GM12891 (cell line): ENCODE results near the gene CHSY1.

Experiments
- DNase-seq: peaks from one replicate; pipeline ENCODE4 v3.0.0; 2011; ENCODE audit warnings: low spot score; ENCODE audit not compliant: insufficient read length
- FAIRE-seq: peaks from 2 replicates; lab custom pipeline; 2011; peaks lifted over from hg19 to GRCh38; lab: Jason Lieb, UNC
- PAX5 ChIP-seq: IDR thresholded peaks from 2 replicates; pipeline ENCODE4 v1.6.1; 2011; ENCODE audit warnings: low read length, moderate library complexity, mild to moderate bottlenecking; ENCODE audit not compliant: insufficient read depth, severe bottlenecking
- POLR2A ChIP-seq: IDR thresholded peaks from 2 replicates; pipeline ENCODE4 v1.6.1; 2011; ENCODE audit warnings: low read depth, low read length, control low read depth
- POLR2AphosphoS5 ChIP-seq: IDR thresholded peaks from 2 replicates; pipeline ENCODE4 v1.6.1; 2011; ENCODE audit warnings: low read depth, low read length, control low read depth
- POU2F2 ChIP-seq: IDR thresholded peaks from 2 replicates; pipeline ENCODE4 v1.6.1; 2011; ENCODE audit warnings: low read depth, mild to moderate bottlenecking, control low read depth, low read length, moderate library complexity
- SPI1 ChIP-seq: IDR thresholded peaks from 2 replicates; pipeline ENCODE4 v1.6.1; 2011; ENCODE audit warnings: low read depth, low read length, control low read depth
- TAF1 ChIP-seq: IDR thresholded peaks from 2 replicates; pipeline ENCODE4 v1.6.1; 2011; ENCODE audit warnings: low read depth, low read length, control low read depth

The CHSY1 gene

DNA sequence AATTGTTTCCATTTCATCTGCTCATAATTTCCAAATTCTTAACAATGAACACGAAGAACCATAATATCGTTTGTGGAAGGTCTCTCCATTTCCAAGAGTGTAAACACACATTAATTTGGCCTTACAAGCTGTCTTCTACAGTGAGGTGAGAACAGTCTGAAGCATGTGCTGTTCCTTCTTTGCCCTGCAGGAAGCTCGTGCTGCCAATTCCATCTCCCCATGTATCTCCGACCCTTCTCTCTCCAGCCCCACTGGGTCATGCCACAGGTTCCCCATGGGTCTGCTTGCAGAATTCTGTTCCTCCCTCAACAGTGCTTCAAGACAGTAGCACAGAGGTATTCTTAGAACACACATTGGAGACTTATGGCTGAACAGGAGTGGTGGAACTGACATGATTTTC lies 70.5 kb downstream of the CHSY1 start:
- FAIRE-seq (no peak), DNase-seq (no peak)
- TF ChIP-seq POLR2A (no peak), SPI1 (no peak), POU2F2 (no peak), TAF1 (no peak), POLR2AphosphoS5 (no peak)

DNA sequence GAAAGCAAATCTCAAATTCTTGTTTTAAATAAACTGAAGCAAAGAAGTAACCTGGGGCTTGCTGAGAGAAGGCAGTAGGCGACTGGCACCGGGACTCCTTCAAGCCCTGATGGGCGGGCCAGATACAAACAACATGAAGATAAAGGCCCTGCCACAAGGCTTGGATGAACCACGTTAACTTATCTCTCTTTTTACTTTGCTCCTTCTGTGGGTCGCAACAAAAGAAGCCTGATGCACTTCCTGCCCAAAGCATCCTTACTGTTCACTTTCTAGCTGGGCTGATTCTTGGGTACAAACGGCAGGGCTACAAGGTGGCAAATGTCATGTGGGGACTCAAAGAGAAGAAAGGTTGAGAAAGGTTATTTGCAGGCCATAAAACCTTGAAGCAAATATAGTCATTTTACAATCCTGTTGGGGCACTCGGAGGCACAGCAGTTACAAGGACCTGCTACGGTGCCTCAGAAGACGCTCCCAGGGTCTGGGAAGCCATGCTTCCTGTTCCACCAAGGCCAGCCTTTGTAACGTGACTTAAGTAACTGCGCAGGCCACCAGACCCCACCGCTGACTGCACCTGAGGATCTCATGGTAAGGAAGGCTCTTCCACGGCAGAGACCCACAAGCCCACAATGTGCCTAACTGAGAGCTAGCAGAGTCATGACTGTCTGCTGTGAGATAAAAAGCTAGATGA lies 71.1 kb downstream of the CHSY1 start:
- DNase-seq (no peak), FAIRE-seq (no peak)
- no peak for TF ChIP-seq POU2F2
- no peak for TF ChIP-seq TAF1
- TF ChIP-seq POLR2A = no peak

DNA sequence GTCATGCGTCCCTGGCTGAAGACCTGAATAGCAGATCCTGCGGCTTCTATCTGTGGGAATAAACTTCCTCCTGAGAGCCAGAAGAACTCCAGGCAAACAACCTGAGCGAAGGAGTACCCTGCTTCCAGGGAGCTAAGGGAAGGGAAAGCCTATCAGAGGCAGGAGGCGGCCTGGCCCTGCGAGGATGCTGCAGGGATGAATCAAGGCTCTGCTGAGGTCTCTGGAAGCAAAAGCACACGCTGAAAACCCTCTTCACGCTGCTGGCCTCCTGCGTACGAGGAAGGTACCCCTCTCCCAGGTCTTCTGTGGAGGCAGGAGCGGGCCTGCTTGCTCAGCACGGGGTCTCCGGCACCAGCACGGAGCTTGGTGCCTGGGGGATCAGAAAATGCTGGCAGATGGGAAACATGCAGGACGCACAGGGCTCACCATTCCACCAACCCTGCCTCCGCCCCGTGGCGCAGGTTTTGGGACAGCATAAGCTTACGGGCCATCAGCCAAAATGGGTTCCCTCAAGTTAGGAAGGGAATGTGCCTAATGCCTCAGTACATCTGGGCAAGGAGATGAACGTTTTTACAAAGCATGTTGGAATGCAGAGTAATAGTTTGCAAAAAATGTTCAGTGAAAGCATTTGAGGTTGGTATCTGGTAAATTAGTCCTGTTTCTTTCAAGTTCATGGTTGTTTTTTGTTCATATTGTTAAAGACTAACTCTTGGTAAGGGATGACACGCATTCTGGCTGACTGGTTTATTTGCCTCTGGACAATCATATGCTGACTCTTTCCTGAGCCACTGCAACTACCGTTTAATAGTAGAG lies 72.3 kb downstream of the CHSY1 start:
- FAIRE-seq = no peak
- DNase-seq = no peak
- TF ChIP-seq POLR2A = no peak
- no peak for TF ChIP-seq POLR2AphosphoS5
- TF ChIP-seq PAX5 = no peak
- no peak for TF ChIP-seq TAF1
- TF ChIP-seq SPI1 = no peak
- no peak for TF ChIP-seq POU2F2

DNA sequence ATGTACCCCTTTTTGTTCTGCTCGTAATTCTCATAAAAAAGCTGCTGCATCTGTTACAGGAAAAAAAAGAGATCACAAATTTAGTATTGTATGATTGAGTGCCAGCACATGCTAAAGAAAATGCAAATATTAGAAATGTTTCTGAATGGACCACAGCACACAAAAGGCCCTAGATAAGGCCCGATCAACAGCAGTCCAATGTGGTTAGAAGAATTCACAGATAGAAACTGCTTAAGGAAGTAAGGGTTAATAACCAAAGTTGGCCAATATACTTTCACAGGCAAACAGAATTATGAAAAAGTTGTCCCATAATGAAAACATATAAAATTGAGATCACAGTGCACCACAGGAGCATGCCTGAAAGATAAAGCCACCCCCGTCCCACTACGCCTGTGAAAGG lies 72.9 kb downstream of the CHSY1 start:
- DNase-seq (no peak), FAIRE-seq (no peak)
- TF ChIP-seq POU2F2 (no peak), SPI1 (no peak), TAF1 (no peak), PAX5 (no peak), POLR2A (no peak), POLR2AphosphoS5 (no peak)

DNA sequence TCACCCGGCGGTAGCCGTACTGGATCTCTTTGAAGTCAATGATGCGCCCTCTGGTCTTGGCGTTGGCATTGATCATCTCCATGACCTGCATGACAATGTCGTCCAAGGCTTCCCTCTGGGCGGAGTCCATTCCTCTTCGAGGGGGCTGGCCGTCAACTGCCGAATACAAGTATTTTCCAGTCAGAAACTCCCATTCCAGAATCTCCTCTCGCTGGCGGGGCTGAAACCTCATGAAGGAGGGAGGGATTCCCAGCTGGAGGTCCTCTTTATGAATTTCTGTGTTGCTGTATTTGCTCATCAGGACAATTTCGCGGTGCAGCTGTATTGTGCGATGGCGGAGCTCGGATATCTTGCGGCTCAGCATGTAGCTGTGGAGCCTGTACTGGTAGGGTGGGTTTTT lies 73.4 kb downstream of the CHSY1 start:
- TF ChIP-seq SPI1 = no peak
- no peak for TF ChIP-seq POLR2A
- no peak for TF ChIP-seq TAF1
- no peak for TF ChIP-seq POLR2AphosphoS5
- TF ChIP-seq PAX5 = no peak
- TF ChIP-seq POU2F2 = no peak
- DNase-seq = no peak
- no peak for FAIRE-seq

DNA sequence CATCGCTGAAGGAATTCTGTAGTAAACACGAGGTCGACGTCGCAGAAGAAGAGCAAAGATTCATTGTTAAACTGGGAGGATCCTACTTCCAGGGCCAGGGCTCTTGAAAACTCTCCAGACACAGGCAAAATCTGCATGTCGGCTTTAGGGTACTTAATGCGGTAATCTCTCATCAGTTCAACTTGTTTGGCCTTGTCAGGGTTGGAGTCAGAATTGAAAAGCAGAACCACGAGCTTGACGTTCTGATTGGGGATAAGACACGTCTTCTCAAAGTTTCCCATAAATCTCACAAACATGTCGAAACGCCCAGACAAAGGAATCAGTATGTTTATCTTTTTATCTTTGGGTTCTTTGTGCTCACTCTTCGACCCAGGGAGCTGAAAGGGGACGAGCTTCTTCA lies 74.0 kb downstream of the CHSY1 start:
- FAIRE-seq = no peak
- no peak for DNase-seq

DNA sequence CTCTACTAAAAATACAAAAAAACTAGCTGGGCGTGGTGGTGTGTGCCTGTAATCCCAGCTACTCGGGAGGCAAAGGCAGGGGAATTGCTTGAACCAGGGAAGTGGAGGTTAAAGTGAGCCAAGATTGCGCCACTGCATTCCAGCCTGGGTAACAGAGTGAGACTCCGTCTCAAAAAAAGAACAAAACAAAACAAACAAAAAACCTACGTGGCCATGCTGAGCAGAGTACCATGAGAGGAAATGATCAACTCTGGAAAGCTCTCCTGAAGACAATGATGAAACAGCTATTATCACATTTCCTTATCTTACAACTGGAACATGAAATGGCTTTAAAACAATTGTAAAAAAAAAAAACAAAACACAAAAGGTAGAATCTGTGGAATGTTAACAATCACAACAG lies 75.2 kb downstream of the CHSY1 start:
- DNase-seq (no peak), FAIRE-seq (no peak)
- TF ChIP-seq TAF1 (no peak), SPI1 (no peak), POLR2AphosphoS5 (no peak), POLR2A (no peak), PAX5 (no peak), POU2F2 (no peak)

More for the DNA sequence above, 74.0 kb downstream of the CHSY1 start:
- TF ChIP-seq PAX5 (no peak), POLR2A (no peak), POLR2AphosphoS5 (no peak), SPI1 (no peak), TAF1 (no peak), POU2F2 (no peak)

DNA sequence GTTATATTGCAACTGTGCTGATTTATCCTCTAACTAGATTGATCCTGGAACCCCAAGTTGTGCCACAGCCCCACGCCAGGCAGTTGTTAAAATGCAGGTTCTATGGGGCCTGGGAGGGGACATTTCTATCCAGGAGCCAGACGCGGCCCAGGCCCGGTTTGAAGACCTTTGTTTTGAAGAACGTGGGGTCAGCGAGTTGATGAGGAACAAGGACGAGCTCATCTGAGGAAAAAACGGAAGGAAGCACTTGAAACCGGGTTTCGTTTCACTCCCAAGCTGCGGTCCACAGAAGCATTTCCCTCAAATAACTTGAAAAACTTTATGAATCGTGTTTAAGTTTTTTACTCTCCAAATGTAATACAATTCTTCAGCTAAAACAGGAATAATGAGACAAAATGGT lies 76.4 kb downstream of the CHSY1 start:
- FAIRE-seq (no peak), DNase-seq (no peak)
- TF ChIP-seq POU2F2 = no peak
- TF ChIP-seq SPI1 = no peak
- TF ChIP-seq POLR2A = no peak
- no peak for TF ChIP-seq POLR2AphosphoS5
- no peak for TF ChIP-seq TAF1

DNA sequence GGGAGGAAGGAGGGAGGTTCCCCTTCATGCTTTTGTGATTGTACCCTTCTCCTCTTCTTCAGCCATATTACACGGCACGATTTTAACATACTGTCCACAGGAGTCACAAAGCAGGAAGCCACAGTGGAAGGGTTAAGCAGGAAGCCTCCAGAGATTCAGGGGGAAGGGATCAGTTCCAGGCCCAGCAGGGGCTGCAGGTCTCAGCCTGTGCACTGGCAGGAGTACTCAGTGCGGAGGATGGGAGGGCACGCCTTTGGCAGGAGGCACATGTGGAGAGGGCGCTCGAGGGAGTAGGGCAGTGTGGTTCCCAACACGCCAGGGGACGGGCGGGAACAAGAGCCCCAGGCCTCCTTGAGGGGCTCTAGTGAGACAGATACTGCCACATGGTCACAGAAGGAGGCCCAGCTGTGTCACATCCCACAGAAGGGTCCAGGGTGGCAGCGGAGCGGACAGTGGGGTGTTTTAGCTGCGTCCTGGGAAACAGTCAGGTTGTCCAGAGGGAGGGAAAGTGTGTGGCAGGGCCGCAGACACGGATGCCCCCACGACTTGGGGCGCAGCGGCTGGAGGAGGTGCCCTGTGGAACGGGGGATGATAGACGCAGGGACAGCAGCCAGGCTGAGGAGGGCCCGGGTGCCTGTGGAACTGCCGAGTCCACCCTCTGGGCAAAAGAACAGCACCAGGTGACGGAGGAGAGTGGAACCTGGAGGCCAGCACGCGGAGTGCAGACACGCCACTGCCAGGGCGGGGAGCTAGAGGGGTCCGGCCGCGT lies 77.5 kb downstream of the CHSY1 start:
- FAIRE-seq (no peak), DNase-seq (no peak)
- TF ChIP-seq POLR2AphosphoS5 = no peak
- TF ChIP-seq TAF1 = no peak
- no peak for TF ChIP-seq SPI1
- no peak for TF ChIP-seq POU2F2
- TF ChIP-seq POLR2A = no peak
- no peak for TF ChIP-seq PAX5
